Tibial artery (tissue), 4 donors: ENCODE data around the gene KLHL22.
"Not testable (repeated sequence)": the region's sequence is repeated elsewhere in the genome, so short reads cannot be mapped to it uniquely, and the experiment has no call there.

Experiments used
- DNase-seq, 2 donors: peaks; one replicate each; pipeline ENCODE4 v3.0.0-alpha.2; 2019
- H3K27ac ChIP-seq, 2 donors: fragments of 200-600 bp; sonication (generic) in 1 of 2; 1 replicate in 1 of 2; 2 replicates in 1 of 2; pipeline ENCODE4 v1.5.1; 2018 to 2019; ENCODE audit warnings: mild to moderate bottlenecking in 1 of 2
- H3K27me3 ChIP-seq, 2 donors: fragments of 200-600 bp; sonication (generic) in 1 of 2; one replicate each; pipeline versions ENCODE4 v1.5.1 to v1.6.0; 2016 to 2019
- H3K36me3 ChIP-seq, 3 donors: fragments of 200-600 bp; sonication (generic) in 2 of 3; one replicate each; pipeline ENCODE4 v1.5.1; 2016 to 2019; ENCODE audit warnings: mild to moderate bottlenecking in 2 of 3
- H3K4me1 ChIP-seq, 4 donors: fragments of 200-600 bp; sonication (generic) in 2 of 4; 1 replicate in 3 of 4; 2 replicates in 1 of 4; pipeline ENCODE4 v1.5.1; 2016 to 2019
- H3K4me3 ChIP-seq, 2 donors: fragments of 200-600 bp; sonication (generic) in 1 of 2; 1 replicate in 1 of 2; 2 replicates in 1 of 2; pipeline ENCODE4 v1.5.1; 2018 to 2019; ENCODE audit warnings: mild to moderate bottlenecking in 2 of 2
- H3K9me3 ChIP-seq, 3 donors: fragments of 200-600 bp; sonication (generic) in 1 of 3; one replicate each; pipeline ENCODE4 v1.5.1; 2016 to 2019
- CTCF ChIP-seq, 2 experiments: fragments of 200-600 bp in 1 of 2; fragments of 450-650 bp in 1 of 2; IDR thresholded peaks; one replicate each; pipeline ENCODE4 v1.5.1; 2017 to 2019; ENCODE audit warnings: antibody characterized with exemption in 2 of 2, mild to moderate bottlenecking in 1 of 2, moderate library complexity in 1 of 2
- intact Hi-C: fragments of 100-400 bp; cut with DNase I; formaldehyde crosslinking; loops from one replicate; pipeline ENCODE4 v1.15.0; 2023; ENCODE audit warnings: low total_unique reads

Gene KLHL22

GRCh38 chr22:20414450-20414849, 81.1 kb downstream of the KLHL22 start:
- H3K27ac ChIP-seq, result no peak overlapping the region
- TF ChIP-seq CTCF (IDR thresholded peaks at IDR 0.05), result no peak
- DNase-seq, result no peak
- no peaks in the 10 kb centered on the region for H3K27me3 ChIP-seq
- no peak overlapping the region for H3K4me3 ChIP-seq
- no peaks in the 10 kb centered on the region for H3K36me3 ChIP-seq
- no peaks in the 10 kb centered on the region for H3K9me3 ChIP-seq
- peaks cover 0 to 5% (median 2%) of the 10 kb centered on the region in 4 donors for H3K4me1 ChIP-seq
- intact Hi-C loops, result no loop called here

- DNase-seq, result no peak
These were observed 81.5 kb downstream of the KLHL22 start for GRCh38 chr22:20414059-20414440.

GRCh38 chr22:20413217-20414058, 82.2 kb downstream of the KLHL22 start:
- no peak overlapping the region for H3K27ac ChIP-seq
- TF ChIP-seq CTCF (IDR thresholded peaks at IDR 0.05), result no peak

More at GRCh38 chr22:20414059-20414440, 81.5 kb downstream of the KLHL22 start:
- H3K27me3 ChIP-seq, result no peaks in the 10 kb centered on the region
- H3K36me3 ChIP-seq, result no peaks in the 10 kb centered on the region
- no peak overlapping the region for H3K27ac ChIP-seq
- no peaks in the 10 kb centered on the region for H3K9me3 ChIP-seq
- no peak overlapping the region for H3K4me3 ChIP-seq
- intact Hi-C loops, result no loop called here
- peaks cover 0 to 5% (median 2%) of the 10 kb centered on the region in 4 donors for H3K4me1 ChIP-seq
- no peak for TF ChIP-seq CTCF (IDR thresholded peaks at IDR 0.05)

GRCh38 chr22:20412474-20413216, 83.0 kb downstream of the KLHL22 start:
- peak in 1 of 2 donors; percentile 23 for DNase-seq
- TF ChIP-seq CTCF (IDR thresholded peaks at IDR 0.05), result no peak
- peaks cover 0 to 5% (median 0%) of the 10 kb centered on the region in 3 donors for H3K36me3 ChIP-seq
- intact Hi-C loops, result no loop called here
- no peaks in the 10 kb centered on the region for H3K27me3 ChIP-seq
- H3K27ac ChIP-seq, result no peak overlapping the region
- no peaks in the 10 kb centered on the region for H3K9me3 ChIP-seq
- no peak overlapping the region for H3K4me3 ChIP-seq
- no peaks in the 10 kb centered on the region for H3K4me1 ChIP-seq

More at GRCh38 chr22:20413217-20414058, 82.2 kb downstream of the KLHL22 start:
- intact Hi-C loops, result no loop called here
- H3K36me3 ChIP-seq, result no peaks in the 10 kb centered on the region
- no peaks in the 10 kb centered on the region for H3K27me3 ChIP-seq
- no peak overlapping the region for H3K4me3 ChIP-seq
- peak in 1 of 2 donors; percentile 3 for DNase-seq
- H3K4me1 ChIP-seq, result peaks cover 0 to 2% (median 1%) of the 10 kb centered on the region in 4 donors
- H3K9me3 ChIP-seq, result no peaks in the 10 kb centered on the region

- H3K27ac ChIP-seq, H3K4me1 ChIP-seq, H3K9me3 ChIP-seq, intact Hi-C loops, H3K27me3 ChIP-seq, H3K4me3 ChIP-seq: not testable (repeated sequence)
- peaks cover 18 to 37% (median 28%) of the 10 kb centered on the region in 3 donors for H3K36me3 ChIP-seq
- peak in 1 of 2 donors; percentile 15 for DNase-seq
These were observed 86.2 kb downstream of the KLHL22 start for GRCh38 chr22:20409385-20409784.

- intact Hi-C loops, result no loop called here
- peak in 1 of 2 donors; percentile 16 for DNase-seq
- no peak overlapping the region for H3K4me3 ChIP-seq
These were observed 86.7 kb downstream of the KLHL22 start for GRCh38 chr22:20408891-20409290.

More at GRCh38 chr22:20408891-20409290, 86.7 kb downstream of the KLHL22 start:
- Histone ChIP-seq H3K27ac (no peak overlapping the region), H3K4me1 (no peaks in the 10 kb centered on the region), H3K36me3 (peaks cover 18 to 38% (median 33%) of the 10 kb centered on the region in 3 donors), H3K9me3 (no peaks in the 10 kb centered on the region), H3K27me3 (no peaks in the 10 kb centered on the region)
- no peak for TF ChIP-seq CTCF (IDR thresholded peaks at IDR 0.05)
